Suprapubic skin (tissue), 4 donors: ENCODE measurements around the gene CXCR3.
"Not testable (repeated sequence)": the region's sequence is repeated elsewhere in the genome, so short reads cannot be mapped to it uniquely, and the experiment has no call there.

ENCODE experiments used
- EP300 ChIP-seq: sonication (generic); formaldehyde crosslinking; IDR thresholded peaks from one replicate; pipeline ENCODE4 v1.6.1; 2017; ENCODE audit warnings: antibody characterized with exemption
- POLR2A ChIP-seq, 2 donors: fragments of 450-650 bp; IDR thresholded peaks; one replicate each; pipeline ENCODE4 v1.6.1; 2017; ENCODE audit warnings: antibody characterized with exemption in 2 of 2, mild to moderate bottlenecking in 2 of 2, moderate library complexity in 2 of 2
- POLR2AphosphoS5 ChIP-seq, 3 donors: sonication (generic); formaldehyde crosslinking; IDR thresholded peaks; one replicate each; pipeline ENCODE4 v1.6.1; 2017; ENCODE audit warnings: antibody characterized with exemption in 3 of 3
- TF ChIP-seq, protein P1 (sequence below), 2 donors: fragments of 200-600 bp in 1 of 2; fragments of 450-650 bp in 1 of 2; sonication (generic) in 1 of 2; IDR thresholded peaks; one replicate each; pipeline ENCODE4 v1.5.1; 2016 to 2019; ENCODE audit warnings: antibody characterized with exemption in 2 of 2, mild to moderate bottlenecking in 1 of 2, moderate library complexity in 1 of 2

DNA sequence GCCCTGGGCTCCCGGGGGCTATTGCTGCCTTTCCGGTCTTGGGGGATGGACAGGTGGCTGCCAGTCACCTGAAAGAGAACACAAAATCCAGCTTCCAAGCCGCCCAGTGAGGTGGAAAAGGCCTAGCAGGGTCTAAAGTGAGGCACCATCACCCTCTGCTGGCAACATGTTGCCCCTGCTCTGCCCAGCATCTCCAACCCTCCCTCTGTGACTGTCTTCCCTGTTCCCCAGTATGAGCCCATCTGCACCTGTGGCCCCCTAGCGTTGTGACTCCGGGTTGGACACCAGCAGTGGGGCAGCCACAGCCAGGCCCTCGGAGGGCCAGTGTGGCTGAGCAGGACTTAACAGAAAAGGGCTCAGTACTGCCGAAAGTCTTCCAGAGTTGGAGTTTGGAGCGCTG lies 45.9 kb upstream of the CXCR3 start:
- TF ChIP-seq POLR2A (IDR thresholded peaks at IDR 0.05); EP300; POLR2AphosphoS5 (IDR thresholded peaks at IDR 0.05): not testable (repeated sequence)
- TF ChIP-seq, protein P1, sequence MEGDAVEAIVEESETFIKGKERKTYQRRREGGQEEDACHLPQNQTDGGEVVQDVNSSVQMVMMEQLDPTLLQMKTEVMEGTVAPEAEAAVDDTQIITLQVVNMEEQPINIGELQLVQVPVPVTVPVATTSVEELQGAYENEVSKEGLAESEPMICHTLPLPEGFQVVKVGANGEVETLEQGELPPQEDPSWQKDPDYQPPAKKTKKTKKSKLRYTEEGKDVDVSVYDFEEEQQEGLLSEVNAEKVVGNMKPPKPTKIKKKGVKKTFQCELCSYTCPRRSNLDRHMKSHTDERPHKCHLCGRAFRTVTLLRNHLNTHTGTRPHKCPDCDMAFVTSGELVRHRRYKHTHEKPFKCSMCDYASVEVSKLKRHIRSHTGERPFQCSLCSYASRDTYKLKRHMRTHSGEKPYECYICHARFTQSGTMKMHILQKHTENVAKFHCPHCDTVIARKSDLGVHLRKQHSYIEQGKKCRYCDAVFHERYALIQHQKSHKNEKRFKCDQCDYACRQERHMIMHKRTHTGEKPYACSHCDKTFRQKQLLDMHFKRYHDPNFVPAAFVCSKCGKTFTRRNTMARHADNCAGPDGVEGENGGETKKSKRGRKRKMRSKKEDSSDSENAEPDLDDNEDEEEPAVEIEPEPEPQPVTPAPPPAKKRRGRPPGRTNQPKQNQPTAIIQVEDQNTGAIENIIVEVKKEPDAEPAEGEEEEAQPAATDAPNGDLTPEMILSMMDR (IDR thresholded peaks at IDR 0.05) = not testable (repeated sequence)
